Middle frontal gyrus (tissue), 1 donor: Measurements from ENCODE around the gene DCDC1.

Experiments
- DNase-seq: peaks from one replicate; pipeline ENCODE4 v3.0.0-alpha.2; 2015; ENCODE audit warnings: low spot score; ENCODE audit errors: extremely low spot score

The DCDC1 gene

DNA sequence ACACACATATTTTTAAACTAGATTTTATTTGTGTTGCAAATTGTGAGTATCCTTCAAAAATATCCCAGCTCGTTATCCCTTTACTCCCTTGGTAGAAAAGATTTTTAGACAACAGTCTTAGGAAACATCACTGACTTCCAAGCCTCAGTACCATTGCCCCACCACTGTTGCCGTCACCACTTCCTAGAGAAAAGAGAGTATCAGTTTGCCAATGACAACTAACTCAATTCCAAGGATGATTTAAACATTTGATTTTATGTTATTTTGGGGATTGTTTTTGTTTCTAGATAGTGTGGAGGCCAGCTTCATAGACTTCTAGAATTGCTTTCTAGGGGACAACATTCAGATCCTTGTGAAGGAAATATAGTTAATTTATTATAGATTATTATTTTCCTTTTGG lies 509.4 kb downstream of the DCDC1 start:
- no peak for DNase-seq

GRCh38 chr11:30859669-30860068 lies 509.9 kb downstream of the DCDC1 start:
- no peak for DNase-seq

- no peak for DNase-seq
Measured at GRCh38 chr11:30855383-30856006, 514.0 kb downstream of the DCDC1 start.

DNA sequence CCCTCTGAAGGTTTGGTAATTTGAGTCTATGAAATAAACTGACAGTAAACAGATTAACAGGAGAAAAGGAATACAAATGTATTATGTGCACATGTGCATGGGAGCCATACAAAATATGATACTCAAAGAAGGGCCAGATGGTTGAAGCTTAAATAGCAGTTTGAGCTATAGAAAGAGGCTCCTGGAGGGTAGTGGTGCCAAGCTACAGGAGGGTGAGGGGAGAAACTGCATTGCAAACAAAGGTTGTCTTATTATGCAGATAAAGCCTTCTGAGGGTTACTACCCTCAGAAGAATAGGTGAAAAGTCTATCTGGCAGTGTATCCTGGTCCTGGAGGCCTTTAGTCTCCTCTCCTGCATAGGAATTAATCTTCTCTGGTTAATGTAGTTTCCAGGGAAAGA lies 516.1 kb downstream of the DCDC1 start:
- DNase-seq = no peak

GRCh38 chr11:30852645-30853044 lies 516.9 kb downstream of the DCDC1 start:
- DNase-seq = no peak

DNA sequence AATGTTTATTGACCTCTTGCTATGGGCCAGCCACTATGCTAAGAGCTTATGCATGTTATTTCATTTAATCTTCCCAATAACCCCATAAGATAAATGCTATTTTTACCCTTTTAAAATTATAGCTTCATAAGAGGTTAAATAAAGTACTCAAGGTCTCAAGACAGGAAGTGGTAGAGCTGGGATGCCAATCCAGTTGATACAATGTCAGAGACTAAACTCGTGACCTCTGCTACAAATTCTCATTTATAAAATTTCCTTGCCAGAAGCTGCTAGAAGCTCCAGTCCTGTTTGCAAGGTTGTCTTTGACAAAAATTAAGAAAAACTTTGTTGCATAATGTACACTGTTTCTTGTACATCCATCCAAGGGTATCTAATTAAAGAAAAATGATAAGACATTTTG lies 517.4 kb downstream of the DCDC1 start:
- no peak for DNase-seq

DNA sequence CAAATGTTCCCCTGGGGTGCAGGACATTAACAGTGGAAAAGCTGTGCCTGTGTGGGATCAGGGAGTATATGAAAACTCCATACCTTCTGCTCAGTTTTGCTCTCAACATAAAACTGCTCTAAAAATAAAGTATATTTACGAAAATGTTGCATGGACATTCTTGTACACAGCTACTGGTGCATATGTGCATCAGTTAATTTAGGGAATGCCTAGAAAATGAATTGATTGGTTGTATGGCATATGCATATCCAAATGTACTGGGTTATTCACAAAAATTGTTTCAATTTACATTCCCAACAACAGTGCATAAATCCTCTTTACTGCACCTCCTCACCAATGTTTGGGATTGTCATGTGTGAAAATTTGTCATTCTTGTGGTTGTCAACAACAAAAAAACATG lies 532.3 kb downstream of the DCDC1 start:
- DNase-seq = no peak

DNA sequence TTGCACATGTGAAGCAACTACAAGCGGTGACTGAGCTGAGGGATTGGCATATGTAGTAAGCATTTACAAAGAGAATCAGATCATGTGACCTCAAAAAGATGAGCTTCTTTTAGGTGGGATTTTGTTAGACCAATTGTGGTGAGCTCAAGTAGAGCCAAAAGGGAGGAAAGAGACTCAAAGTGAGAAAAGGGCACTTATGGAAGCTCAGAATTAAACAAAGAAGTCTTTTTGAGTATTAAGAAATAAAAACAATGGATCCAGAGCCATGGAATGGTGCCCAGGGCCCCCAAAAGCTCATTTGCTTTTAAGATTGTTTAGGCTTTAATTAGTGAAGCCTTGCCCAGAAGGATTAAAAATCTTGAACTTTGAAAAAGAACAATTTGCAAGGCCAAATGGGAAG lies 536.7 kb downstream of the DCDC1 start:
- DNase-seq = no peak

DNA sequence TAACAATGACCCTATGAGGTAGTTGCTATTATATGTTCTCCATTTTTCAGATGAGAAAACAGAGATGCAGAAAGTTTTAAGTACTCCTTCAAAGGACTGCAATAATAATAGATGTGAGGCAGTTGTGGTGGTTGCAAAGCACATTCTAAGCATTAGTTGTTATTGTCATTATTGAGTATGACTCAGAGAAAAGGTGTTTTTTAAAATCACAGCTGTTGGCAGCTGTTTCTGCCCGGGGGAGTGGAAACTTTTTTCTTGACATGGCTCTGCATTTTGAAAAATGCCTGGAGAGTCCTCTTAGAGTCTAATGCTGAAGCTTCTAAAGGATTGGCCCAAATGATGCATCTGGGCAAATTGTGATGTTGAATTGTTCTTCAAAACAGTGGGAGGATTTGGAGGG lies 538.9 kb downstream of the DCDC1 start:
- DNase-seq = no peak

DNA sequence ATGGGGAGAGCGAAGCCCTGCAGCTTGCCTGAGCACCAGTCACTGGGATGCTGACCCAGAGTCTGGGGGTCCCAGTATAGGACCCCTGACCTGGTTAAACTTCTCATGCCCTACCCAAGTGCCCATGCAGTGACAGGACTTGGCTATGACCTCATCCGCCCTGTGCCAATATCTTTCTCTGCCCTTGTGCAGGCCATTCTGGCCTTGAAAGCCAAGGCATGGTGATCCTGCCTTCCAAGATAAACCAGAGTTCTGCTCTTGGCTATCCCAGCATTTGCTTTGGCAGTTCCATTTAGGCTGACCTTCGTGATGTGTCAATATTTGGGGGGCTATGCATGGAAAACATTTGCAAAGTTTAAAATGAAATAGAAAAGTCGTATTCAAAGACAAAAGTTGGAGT lies 542.6 kb downstream of the DCDC1 start:
- no peak for DNase-seq

DNA sequence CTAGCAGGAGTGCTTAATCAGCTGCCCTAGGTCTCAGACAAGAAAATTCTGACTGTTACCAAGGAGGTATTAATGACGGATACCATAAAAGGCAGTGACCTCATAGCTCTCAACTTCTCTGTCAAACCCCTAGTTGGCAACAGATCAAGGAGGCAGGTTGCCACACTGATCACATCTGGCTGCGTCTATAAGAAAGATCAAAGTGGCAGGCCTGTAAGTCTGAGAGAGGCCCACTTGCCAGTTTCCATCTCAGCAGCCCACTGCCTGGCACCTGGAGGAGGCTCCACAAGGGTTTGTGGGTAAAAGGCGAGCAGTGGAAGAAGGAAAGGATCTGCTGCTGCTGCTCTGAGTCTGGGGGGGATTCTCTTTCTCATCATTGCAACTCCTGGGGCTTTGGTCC lies 543.8 kb downstream of the DCDC1 start:
- no peak for DNase-seq

DNA sequence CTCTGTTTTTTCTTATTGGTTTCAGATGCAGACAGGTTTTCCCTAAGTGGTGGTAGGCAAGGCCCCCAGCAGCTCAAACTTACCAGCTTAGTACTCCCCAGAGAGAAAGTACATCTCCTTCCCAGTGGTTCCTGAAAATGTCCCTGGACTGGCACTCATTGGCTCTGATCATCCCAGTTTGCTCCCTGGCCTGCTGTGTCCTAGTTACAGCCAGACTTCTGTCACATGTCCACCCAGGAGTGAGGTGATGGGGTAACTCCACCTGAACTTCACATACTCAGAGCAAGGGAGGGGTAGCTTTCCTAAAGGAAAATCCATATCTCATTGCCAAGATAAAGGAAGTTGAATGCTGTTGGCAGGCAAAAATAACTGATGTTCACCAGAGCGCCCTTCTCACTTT lies 546.4 kb downstream of the DCDC1 start:
- no peak for DNase-seq

DNA sequence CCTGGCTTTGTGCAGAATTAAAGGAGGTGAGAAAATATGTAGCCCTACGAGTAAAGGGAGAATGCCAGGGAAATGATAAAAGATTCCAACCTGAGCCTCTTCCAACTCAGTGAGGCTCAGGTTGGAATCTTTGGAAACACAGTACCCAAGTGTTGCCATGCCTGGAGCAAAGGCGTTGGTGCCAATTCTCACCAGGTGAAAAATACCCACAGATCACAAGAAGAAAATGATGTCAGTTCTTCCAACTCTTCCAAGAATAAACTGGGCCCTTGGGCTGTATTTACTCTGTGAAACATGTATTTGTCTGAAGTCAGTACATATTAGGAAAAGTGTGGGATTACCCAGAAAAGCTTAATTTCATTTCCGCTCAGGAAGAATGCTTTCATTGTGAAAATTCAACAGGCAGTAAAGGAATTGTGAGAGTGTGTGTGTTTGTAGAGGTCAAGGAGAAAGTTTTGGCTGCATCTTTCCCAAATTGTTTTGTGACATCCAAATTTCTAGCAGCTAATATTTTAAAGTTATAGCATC lies 548.0 kb downstream of the DCDC1 start:
- no peak for DNase-seq

DNA sequence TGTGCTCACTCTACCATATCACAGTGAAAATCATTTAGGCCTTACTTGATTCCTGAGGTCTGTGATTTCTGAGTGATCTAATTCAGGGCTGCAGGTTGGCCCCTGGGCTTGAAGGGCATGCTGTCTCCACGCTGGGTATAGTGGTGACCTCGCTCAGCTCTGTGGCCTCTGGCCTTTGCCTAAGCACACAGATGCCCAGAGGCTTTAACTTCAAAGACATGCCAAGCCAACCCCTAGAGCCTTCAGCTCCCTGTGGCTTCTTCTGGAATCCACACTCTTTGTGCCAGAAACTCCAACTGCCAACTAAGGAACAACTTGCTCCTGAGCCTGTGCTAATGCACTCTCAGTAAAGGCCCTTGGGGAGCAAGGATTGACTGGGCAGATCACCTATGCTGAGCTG lies 550.8 kb downstream of the DCDC1 start:
- no peak for DNase-seq

GRCh38 chr11:30816959-30817880 lies 552.3 kb downstream of the DCDC1 start:
- no peak for DNase-seq

GRCh38 chr11:30815619-30816018 lies 553.9 kb downstream of the DCDC1 start:
- no peak for DNase-seq

DNA sequence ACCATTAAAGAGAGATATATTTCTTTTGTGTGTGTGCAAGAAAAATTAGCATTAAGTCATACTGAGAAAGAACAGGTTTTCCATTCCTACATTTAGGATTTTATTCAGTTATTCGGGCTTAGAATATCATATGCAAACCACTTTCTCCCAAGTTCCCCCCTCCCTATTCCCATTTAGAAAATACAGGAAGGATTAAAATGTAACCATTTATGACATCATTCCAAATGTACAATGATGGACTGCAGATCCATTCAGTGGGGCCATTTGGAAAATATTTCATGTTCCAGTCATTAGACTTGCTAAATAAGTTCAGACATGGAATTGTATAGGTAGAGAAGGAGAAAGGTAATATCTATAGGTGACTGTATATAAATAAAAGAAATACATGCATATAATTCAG lies 554.8 kb downstream of the DCDC1 start:
- no peak for DNase-seq
